SJSA1 (cell line): ENCODE results near the gene DMRTA2. TPM values are rescaled to one million over a fixed set of nuclear protein-coding genes. Genes with fewer than 3 reads are reported as not detected.
"Not testable (repeated sequence)": the region's sequence is repeated elsewhere in the genome, so short reads cannot be mapped to it uniquely, and the experiment has no call there.

Source experiments
- DNase-seq, 2 experiments: peaks; one replicate each; pipeline ENCODE4 v3.0.0-alpha.2; 2015 to 2020; ENCODE audit warnings: low spot score in 2 of 2, low read depth in 1 of 2
- H3K27ac ChIP-seq: fragments of 250-450 bp; sonication (Bioruptor Pico); 2 replicates; pipeline ENCODE4 v1.5.1; 2020; ENCODE audit warnings: mild to moderate bottlenecking, moderate library complexity
- H3K27me3 ChIP-seq: fragments of 250-450 bp; sonication (Bioruptor Pico); replicated peaks from 2 replicates; pipeline ENCODE4 v1.5.1; 2020; ENCODE audit warnings: mild to moderate bottlenecking, moderate library complexity
- H3K36me3 ChIP-seq: fragments of 250-450 bp; sonication (Bioruptor Pico); 2 replicates; pipeline ENCODE4 v1.5.1; 2020; ENCODE audit warnings: mild to moderate bottlenecking
- H3K4me1 ChIP-seq: fragments of 250-450 bp; sonication (Bioruptor Pico); replicated peaks from 2 replicates; pipeline ENCODE4 v1.6.1; 2021; ENCODE audit warnings: mild to moderate bottlenecking
- H3K4me3 ChIP-seq: fragments of 250-450 bp; sonication (Bioruptor Pico); 2 replicates; pipeline ENCODE4 v1.5.1; 2020; ENCODE audit warnings: mild to moderate bottlenecking
- H3K9me3 ChIP-seq: fragments of 250-450 bp; sonication (Bioruptor Pico); replicated peaks from 2 replicates; pipeline ENCODE4 v1.5.1; 2020; ENCODE audit warnings: mild to moderate bottlenecking
- total RNA-seq: library from RNA; depleted of rRNA; stranded (reverse); fragments of >200 nt; shearing (Covaris generic); gene quantifications from 2 replicates; pipeline ENCODE4 v1.2.3, GENCODE V29; 2014

DMRTA2 gene
- total RNA-seq, 1 experiment from 2014 or later = 15.0 TPM

GRCh38 chr1:50405814-50406213, 17.4 kb downstream of the DMRTA2 start:
- no peaks in the 10 kb centered on the region for H3K27me3 ChIP-seq
- DNase-seq = no peak

GRCh38 chr1:50393522-50394120, 29.6 kb downstream of the DMRTA2 start:
- no peaks in the 10 kb centered on the region for H3K36me3 ChIP-seq
- H3K27me3 ChIP-seq = no peaks in the 10 kb centered on the region
- no peak for DNase-seq
- no peaks in the 10 kb centered on the region for H3K9me3 ChIP-seq
- no peaks in the 10 kb centered on the region for H3K4me1 ChIP-seq
- H3K4me3 ChIP-seq = no peak overlapping the region
- H3K27ac ChIP-seq = no peak overlapping the region

More at GRCh38 chr1:50405814-50406213, 17.4 kb downstream of the DMRTA2 start:
- H3K4me3 ChIP-seq = no peak overlapping the region
- H3K9me3 ChIP-seq = no peaks in the 10 kb centered on the region
- no peaks in the 10 kb centered on the region for H3K36me3 ChIP-seq
- no peaks in the 10 kb centered on the region for H3K4me1 ChIP-seq
- no peak overlapping the region for H3K27ac ChIP-seq

GRCh38 chr1:50381551-50381950, 41.7 kb downstream of the DMRTA2 start:
- not testable (repeated sequence) for DNase-seq, H3K27ac ChIP-seq, H3K4me3 ChIP-seq, H3K4me1 ChIP-seq, H3K9me3 ChIP-seq, H3K27me3 ChIP-seq, H3K36me3 ChIP-seq

GRCh38 chr1:50378770-50379169, 44.5 kb downstream of the DMRTA2 start:
- H3K36me3 ChIP-seq = no peaks in the 10 kb centered on the region
- DNase-seq = no peak
- no peaks in the 10 kb centered on the region for H3K4me1 ChIP-seq
- H3K4me3 ChIP-seq = no peak overlapping the region
- no peaks in the 10 kb centered on the region; the same call in 1 of the 2 replicates for H3K27me3 ChIP-seq
- H3K27ac ChIP-seq = no peak overlapping the region
- no peaks in the 10 kb centered on the region for H3K9me3 ChIP-seq

GRCh38 chr1:50373532-50373931, 49.7 kb downstream of the DMRTA2 start:
- H3K36me3 ChIP-seq = no peaks in the 10 kb centered on the region
- no peak for DNase-seq
- no peaks in the 10 kb centered on the region for H3K9me3 ChIP-seq

GRCh38 chr1:50371749-50372148, 51.5 kb downstream of the DMRTA2 start:
- no peak for DNase-seq

More at GRCh38 chr1:50373532-50373931, 49.7 kb downstream of the DMRTA2 start:
- H3K27ac ChIP-seq = no peak overlapping the region
- no peaks in the 10 kb centered on the region for H3K4me1 ChIP-seq
- no peaks in the 10 kb centered on the region for H3K27me3 ChIP-seq
- H3K4me3 ChIP-seq = no peak overlapping the region

GRCh38 chr1:50369830-50370229, 53.4 kb downstream of the DMRTA2 start:
- no peaks in the 10 kb centered on the region for H3K4me1 ChIP-seq
- H3K9me3 ChIP-seq = 0 out of 2 replicates have a peak, but pooled peaks cover 3% of the 10 kb centered on the region
- DNase-seq = no peak
- H3K27me3 ChIP-seq = peaks cover 9% of the 10 kb centered on the region; the same call in 1 of the 2 replicates
- H3K27ac ChIP-seq = no peak overlapping the region
- no peaks in the 10 kb centered on the region for H3K36me3 ChIP-seq
- no peak overlapping the region for H3K4me3 ChIP-seq

More at GRCh38 chr1:50371749-50372148, 51.5 kb downstream of the DMRTA2 start:
- no peak overlapping the region for H3K27ac ChIP-seq
- no peaks in the 10 kb centered on the region for H3K27me3 ChIP-seq
- H3K4me1 ChIP-seq = no peaks in the 10 kb centered on the region
- no peaks in the 10 kb centered on the region for H3K36me3 ChIP-seq
- no peak overlapping the region for H3K4me3 ChIP-seq
- H3K9me3 ChIP-seq = no peaks in the 10 kb centered on the region

- 0 out of 2 replicates have a peak, but pooled peaks cover 3% of the 10 kb centered on the region for H3K9me3 ChIP-seq
- H3K36me3 ChIP-seq = no peaks in the 10 kb centered on the region
- DNase-seq = no peak
- peaks cover 12% of the 10 kb centered on the region; the same call in 1 of the 2 replicates for H3K27me3 ChIP-seq
- no peak overlapping the region for H3K4me3 ChIP-seq
- no peaks in the 10 kb centered on the region for H3K4me1 ChIP-seq
- H3K27ac ChIP-seq = no peak overlapping the region
These were observed 54.1 kb downstream of the DMRTA2 start for GRCh38 chr1:50369008-50369634.

GRCh38 chr1:50368179-50369007, 54.9 kb downstream of the DMRTA2 start:
- H3K36me3 ChIP-seq = no peaks in the 10 kb centered on the region
- no peak overlapping the region for H3K4me3 ChIP-seq
- H3K27ac ChIP-seq = no peak overlapping the region
- H3K9me3 ChIP-seq = 0 out of 2 replicates have a peak, but pooled peaks cover 3% of the 10 kb centered on the region
- H3K4me1 ChIP-seq = no peaks in the 10 kb centered on the region
- peak in 1 of 2 experiments; percentile 49 for DNase-seq
- H3K27me3 ChIP-seq = peaks cover 12% of the 10 kb centered on the region; the same call in 1 of the 2 replicates
